Spleen (tissue), 11 donors: ENCODE data around the gene ENGASE. TPM values are rescaled to one million over a fixed set of nuclear protein-coding genes. Genes with fewer than 3 reads are reported as not detected.

Source experiments
- DNase-seq: peaks from one replicate; pipeline ENCODE4 v3.0.0-alpha.2; 2020
- H3K27ac ChIP-seq, 8 donors: fragments of 200-600 bp; sonication (generic) in 7 of 8; 1 replicate in 4 of 8; 2 replicates in 4 of 8; pipeline versions ENCODE4 v1.5.0 to v1.8.0; 2016 to 2021; ENCODE audit warnings: inconsistent platforms in 4 of 8, mild to moderate bottlenecking in 4 of 8, moderate library complexity in 1 of 8
- H3K27me3 ChIP-seq, 7 donors: fragments of 200-600 bp; sonication (generic) in 6 of 7; replicated peaks in 1 of 7; 1 replicate in 4 of 7; 2 replicates in 3 of 7; pipeline versions ENCODE4 v1.5.0 to v1.8.0; 2016 to 2021; ENCODE audit warnings: inconsistent platforms in 3 of 7, mild to moderate bottlenecking in 1 of 7
- H3K36me3 ChIP-seq, 6 donors: fragments of 200-600 bp; sonication (generic) in 5 of 6; 1 replicate in 4 of 6; 2 replicates in 2 of 6; pipeline versions ENCODE4 v1.5.0 to v1.8.0; 2016 to 2021; ENCODE audit warnings: inconsistent platforms in 2 of 6
- H3K4me1 ChIP-seq, 6 donors: fragments of 200-600 bp; sonication (generic) in 5 of 6; 1 replicate in 3 of 6; 2 replicates in 3 of 6; pipeline versions ENCODE4 v1.5.0 to v1.8.0; 2016 to 2021; ENCODE audit warnings: inconsistent platforms in 3 of 6
- H3K4me3 ChIP-seq, 8 donors: fragments of 200-600 bp; sonication (generic) in 7 of 8; 1 replicate in 4 of 8; 2 replicates in 4 of 8; pipeline versions ENCODE4 v1.5.0 to v1.8.0; 2016 to 2021; ENCODE audit warnings: inconsistent platforms in 4 of 8, mild to moderate bottlenecking in 4 of 8, moderate library complexity in 2 of 8
- H3K9me3 ChIP-seq, 8 donors: fragments of 200-600 bp; sonication (generic) in 7 of 8; 1 replicate in 4 of 8; 2 replicates in 4 of 8; pipeline versions ENCODE4 v1.5.0 to v1.8.0; 2016 to 2021; ENCODE audit warnings: inconsistent platforms in 4 of 8
- CTCF ChIP-seq, 11 experiments: fragments of 200-600 bp in 7 of 11; fragments of 450-650 bp in 4 of 11; sonication (generic) in 4 of 11; IDR thresholded peaks in 8 of 11; conservative IDR thresholded peaks in 3 of 11; 1 replicate in 7 of 11; 2 replicates in 4 of 11; pipeline versions ENCODE4 v1.4.0 to v1.8.0; 2016 to 2021; ENCODE audit warnings: antibody characterized with exemption in 11 of 11, inconsistent platforms in 4 of 11, mild to moderate bottlenecking in 1 of 11
- POLR2A ChIP-seq, 3 donors: fragments of 450-650 bp; IDR thresholded peaks; one replicate each; pipeline ENCODE4 v1.5.1; 2017; ENCODE audit warnings: antibody characterized with exemption in 3 of 3, mild to moderate bottlenecking in 1 of 3
- POLR2AphosphoS5 ChIP-seq, 3 donors: sonication (generic); formaldehyde crosslinking; IDR thresholded peaks; one replicate each; pipeline ENCODE4 v1.5.1; 2017; ENCODE audit warnings: antibody characterized with exemption in 3 of 3
- WGBS, 5 donors: extraction: QIAGEN DNeasy Blood & Tissue Kit in 3 of 5; methylation state at CpG; one replicate each; pipeline versions ENCODE4 v1.1.5 to v1.1.7; 2013 to 2018; 5-methylcytosine and 5-hydroxymethylcytosine counted together
- intact Hi-C: fragments of 100-400 bp; cut with DNase I; formaldehyde crosslinking; loops from one replicate; pipeline ENCODE4 v1.15.0; 2023; ENCODE audit warnings: low total_unique reads
- polyA plus RNA-seq, 3 donors: library from polyadenylated mRNA; stranded (reverse); fragments of 200-250 nt; gene quantifications; one replicate each; pipeline ENCODE4 v1.2.1, GENCODE V29; 2013
- total RNA-seq, 7 donors: library from RNA; depleted of rRNA in 3 of 7; stranded (reverse); fragments of >200 nt in 3 of 7; fragmentation: NEBNext Ultra II Directional in 4 of 7; extraction: Animal tissue kit (Norgen Biotek cat#: 25700) in 4 of 7; gene quantifications; one replicate each; pipeline versions ENCODE4 v1.1.0 to v1.2.1, GENCODE V29; 2016 to 2021
- donor health status: healthy with polysubstance abuse.
- donor health status: DM: no; HTN: no; CAD: no; lungs with moderate emphysema.
- donor health status: DM: no; HTN: no; CAD: no.
- donor health status: Bipolar disorder and iron deficiency.
- donor health status: healthy.
- donor health status: DM: no; HTN: no; CAD: no.
- donor health status: DM: yes; HTN: yes; CAD: no.

The ENGASE gene
- total and polyA plus RNA-seq, 10 donors: 25.0 to 148 (median 93.2) TPM

- Histone ChIP-seq H3K9me3 (no peaks in the 10 kb centered on the region), H3K4me3 (no peak overlapping the region), H3K27ac (no peak overlapping the region), H3K27me3 (peaks cover 0 to 77% (median 5%) of the 10 kb centered on the region in 7 donors), H3K36me3 (no peaks in the 10 kb centered on the region), H3K4me1 (peaks cover 0 to 14% (median 9%) of the 10 kb centered on the region in 6 donors)
- TF ChIP-seq CTCF (IDR thresholded peaks at IDR 0.05 in 8 of 11, conservative IDR thresholded peaks at IDR 0.05 in 3 of 11) (no peak), POLR2AphosphoS5 (IDR thresholded peaks at IDR 0.05) (no peak), POLR2A (IDR thresholded peaks at IDR 0.05) (no peak)
- WGBS, 5 donors: 84 to 89% (median 87%) methylated on average over 9 to 12 of the region's 12 CpGs
- DNase-seq: no peak
- intact Hi-C loops: no loop called here
Observed at GRCh38 chr17:79111097-79111496, 36.5 kb downstream of the ENGASE start.

DNA sequence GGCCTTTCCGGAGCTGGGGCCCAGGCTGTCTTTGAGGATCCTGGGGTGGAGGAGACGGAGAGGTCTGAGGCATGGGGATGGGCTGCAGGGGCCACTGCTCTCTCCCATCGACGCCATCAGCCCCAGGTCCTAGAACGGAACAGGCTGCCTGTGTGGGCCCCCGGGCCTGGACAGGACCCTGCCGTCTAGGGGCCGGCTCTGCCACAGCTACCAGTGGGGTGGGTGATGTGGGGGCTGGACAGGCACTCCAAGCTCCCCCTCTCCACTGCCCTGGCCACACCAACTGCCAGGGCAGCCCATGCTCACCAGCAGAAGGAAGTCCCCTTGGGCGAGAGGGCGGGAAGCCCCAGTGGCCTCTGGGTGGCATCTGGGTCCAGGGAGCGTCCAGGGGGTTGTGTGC, 37.8 kb downstream of the ENGASE start:
- H3K4me3 ChIP-seq: no peak overlapping the region
- TF ChIP-seq POLR2AphosphoS5 (IDR thresholded peaks at IDR 0.05): no peak
- TF ChIP-seq CTCF (IDR thresholded peaks at IDR 0.05 in 8 of 11, conservative IDR thresholded peaks at IDR 0.05 in 3 of 11): no peak
- TF ChIP-seq POLR2A (IDR thresholded peaks at IDR 0.05): no peak
- H3K9me3 ChIP-seq: no peaks in the 10 kb centered on the region
- 67 to 82% (median 81%) methylated on average over 9 to 11 of the region's 11 CpGs for WGBS, 5 donors
- no peak overlapping the region for H3K27ac ChIP-seq
- H3K36me3 ChIP-seq: no peaks in the 10 kb centered on the region
- peaks cover 0 to 84% (median 5%) of the 10 kb centered on the region in 7 donors for H3K27me3 ChIP-seq
- peaks cover 0 to 14% (median 9%) of the 10 kb centered on the region in 6 donors for H3K4me1 ChIP-seq
- DNase-seq: no peak
- intact Hi-C loops: no loop called here

GRCh38 chr17:79113699-79114457, 39.3 kb downstream of the ENGASE start:
- TF ChIP-seq POLR2A (IDR thresholded peaks at IDR 0.05) (no peak), CTCF (IDR thresholded peaks at IDR 0.05 in 8 of 11, conservative IDR thresholded peaks at IDR 0.05 in 3 of 11) (no peak), POLR2AphosphoS5 (IDR thresholded peaks at IDR 0.05) (no peak)
- H3K36me3 ChIP-seq: no peaks in the 10 kb centered on the region
- WGBS, 5 donors: 61 to 76% (median 69%) methylated on average over 15 to 17 of the region's 17 CpGs
- H3K9me3 ChIP-seq: no peaks in the 10 kb centered on the region
- no peak overlapping the region for H3K4me3 ChIP-seq
- H3K27ac ChIP-seq: no peak overlapping the region
- H3K27me3 ChIP-seq: peaks cover 0 to 84% (median 12%) of the 10 kb centered on the region in 7 donors
- intact Hi-C loops: no loop called here
- peaks cover 0 to 14% (median 9%) of the 10 kb centered on the region in 6 donors for H3K4me1 ChIP-seq
- no peak for DNase-seq

DNA sequence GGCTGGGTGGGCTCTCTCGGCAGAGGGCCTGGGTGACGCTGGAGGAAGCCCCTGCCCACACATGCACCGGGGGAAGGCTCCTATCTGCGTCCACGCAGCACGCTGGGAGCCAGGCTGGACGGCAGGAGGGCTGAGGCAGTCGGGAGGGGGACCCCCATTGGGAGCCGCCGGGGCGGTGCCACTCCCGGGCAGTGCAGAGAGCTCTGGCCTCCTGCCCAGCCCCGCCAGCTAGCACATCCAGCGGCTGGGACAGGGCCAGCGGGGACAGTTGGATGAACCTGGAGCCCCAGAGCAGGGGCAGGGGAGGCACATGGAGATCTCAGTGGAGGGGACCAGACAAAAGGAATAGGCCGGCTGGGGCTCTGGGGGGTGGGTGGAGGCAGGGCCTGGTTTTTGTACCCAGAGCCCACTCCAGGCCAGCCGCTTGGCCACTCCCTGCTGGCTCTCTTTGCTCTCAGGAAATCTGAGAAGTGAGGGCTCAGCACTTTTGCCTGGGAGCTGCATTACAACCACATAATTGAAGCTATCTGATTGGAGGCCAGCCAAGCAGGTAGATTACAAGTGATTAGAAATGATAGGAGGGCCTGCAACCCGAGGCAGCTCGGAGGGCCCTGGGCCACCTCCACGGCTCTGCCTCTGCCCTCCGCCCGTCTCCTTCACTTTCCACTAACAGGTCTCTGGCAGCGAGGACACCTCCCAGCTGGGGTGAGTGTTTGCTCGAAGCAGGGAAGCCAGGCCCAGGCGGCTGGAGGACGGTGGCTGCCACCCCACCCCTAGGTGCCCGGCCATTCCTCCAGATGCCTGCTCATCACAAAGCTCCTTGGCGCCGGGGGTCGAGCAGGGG, 40.1 kb downstream of the ENGASE start:
- Histone ChIP-seq H3K36me3 (no peaks in the 10 kb centered on the region), H3K27ac (no peak overlapping the region), H3K27me3 (peaks cover 0 to 84% (median 7%) of the 10 kb centered on the region in 7 donors), H3K4me3 (peak overlapping the region in 1 of 8 donors; percentile 5), H3K9me3 (no peaks in the 10 kb centered on the region), H3K4me1 (peaks cover 0 to 14% (median 9%) of the 10 kb centered on the region in 6 donors)
- WGBS, 5 donors: 48 to 65% (median 60%) methylated on average over 22 to 30 of the region's 30 CpGs
- intact Hi-C loops: no loop called here
- DNase-seq: no peak
- TF ChIP-seq POLR2A (IDR thresholded peaks at IDR 0.05) (no peak), CTCF (IDR thresholded peaks at IDR 0.05 in 8 of 11, conservative IDR thresholded peaks at IDR 0.05 in 3 of 11) (no peak), POLR2AphosphoS5 (IDR thresholded peaks at IDR 0.05) (peak in 1 of 3 donors; percentile 28)
